Measurements from ENCODE around the gene GOLGA8B.
"Not testable (repeated sequence)": the region's sequence is repeated elsewhere in the genome, so short reads cannot be mapped to it uniquely, and the experiment has no call there.

Gene GOLGA8B

GRCh38 chr15:34554716-34555115 lies 28.7 kb downstream of the GOLGA8B start:
- not testable (repeated sequence) for DNase-seq

- DNase-seq: not testable (repeated sequence)
These were observed 29.3 kb downstream of the GOLGA8B start for GRCh38 chr15:34554126-34554525.

- not testable (repeated sequence) for DNase-seq
These were observed 33.3 kb downstream of the GOLGA8B start for GRCh38 chr15:34550129-34550528.

GRCh38 chr15:34549381-34549809 lies 34.1 kb downstream of the GOLGA8B start:
- not testable (repeated sequence) for DNase-seq

DNA sequence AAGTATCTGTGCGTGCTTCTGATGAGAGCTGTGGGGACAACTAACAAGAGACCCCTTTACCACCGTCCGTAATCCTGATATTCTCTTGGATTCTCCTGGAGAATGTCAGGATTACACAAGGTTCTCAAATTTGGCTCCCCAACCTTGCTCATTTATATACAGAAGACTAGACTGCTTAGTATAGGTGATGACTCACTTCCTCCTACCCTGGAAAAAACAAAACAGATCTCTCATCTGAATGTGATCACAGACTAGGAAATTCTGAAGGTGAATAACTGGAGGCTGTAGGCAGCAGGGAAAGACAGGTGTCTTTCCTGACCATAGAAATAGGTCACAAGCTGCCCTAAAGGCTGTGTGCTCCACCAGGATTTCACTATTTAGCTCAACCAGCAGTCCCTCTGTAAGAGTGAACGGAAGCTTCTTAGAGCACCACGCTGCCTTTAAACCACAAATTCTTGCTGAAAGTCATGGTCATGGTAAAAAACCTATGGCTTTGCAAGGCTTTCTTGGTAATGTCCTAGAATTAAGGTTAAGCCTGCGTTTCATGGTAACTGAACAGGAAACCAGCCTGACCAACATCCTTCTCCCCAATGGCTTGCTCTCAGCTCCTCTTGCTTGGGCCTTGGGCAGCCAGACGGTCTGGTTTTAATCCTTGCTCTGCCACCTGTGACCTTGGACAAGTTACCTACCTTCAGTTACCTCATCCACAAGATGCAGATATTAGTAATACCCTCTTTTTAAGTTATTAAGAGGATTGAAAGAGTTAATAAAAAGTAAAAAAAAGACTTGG lies 39.4 kb downstream of the GOLGA8B start:
- DNase-seq: not testable (repeated sequence)

DNA sequence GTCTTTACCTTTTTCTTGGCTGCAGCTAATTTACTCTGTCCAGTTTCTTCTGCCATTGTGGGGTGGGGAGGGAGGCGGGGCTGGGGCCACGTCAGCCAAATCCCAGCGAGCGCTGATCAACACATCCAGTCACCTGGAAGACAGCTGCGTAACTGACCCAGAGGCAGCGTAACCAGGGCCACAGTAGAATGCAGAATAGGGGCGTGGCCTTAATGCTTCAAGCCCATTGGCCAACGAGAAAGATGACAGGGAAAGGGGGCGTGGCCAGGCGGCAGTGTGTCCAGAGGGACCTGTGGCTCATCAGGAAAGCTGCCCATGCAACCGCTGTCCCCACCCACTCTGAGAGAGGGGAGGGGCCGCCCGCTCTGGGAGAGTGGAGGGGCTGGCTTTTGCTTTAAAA lies 47.6 kb downstream of the GOLGA8B start:
- DNase-seq: not testable (repeated sequence)
